AG04450 (cell line): ENCODE measurements around the gene OVOL1. TPM values are rescaled to one million over a fixed set of nuclear protein-coding genes. Genes with fewer than 3 reads are reported as not detected.

ENCODE experiments used
- CTCF ChIA-PET: fragments of 300-600, 350-600 bp; formaldehyde crosslinking; extraction: SDS; loops from one replicate; lab custom pipeline; 2022; ENCODE audit warnings: antibody characterized with exemption, inconsistent platforms; lab: Charles Lee
- POLR2A ChIA-PET: fragments of 350-600 bp; formaldehyde crosslinking; extraction: SDS; loops from one replicate; lab custom pipeline; 2021; ENCODE audit warnings: antibody characterized with exemption, inconsistent platforms; lab: Yijun Ruan, JAX
- DNase-seq: peaks from one replicate; pipeline ENCODE4 v3.0.0-alpha.2; 2011; ENCODE audit warnings: low read depth, low spot score
- H3K27ac ChIP-seq: one replicate; pipeline ENCODE4 v1.5.1; 2012; ENCODE audit warnings: low read depth, low read length, control low read depth
- H3K27me3 ChIP-seq: one replicate; pipeline ENCODE4 v1.6.0; 2012; ENCODE audit warnings: low read length; ENCODE audit not compliant: control insufficient read depth, insufficient read depth
- H3K4me3 ChIP-seq: 2 replicates; pipeline ENCODE4 v1.5.1; 2011; ENCODE audit warnings: mild to moderate bottlenecking, low read depth, low read length, control low read depth
- H3K9me3 ChIP-seq: 2 replicates; pipeline ENCODE4 v1.5.1; 2012; ENCODE audit warnings: low read length; ENCODE audit not compliant: control insufficient read depth, insufficient read depth
- polyA plus RNA-seq: library from polyadenylated mRNA; depleted of rRNA; stranded (reverse); fragments of >200 nt; gene quantifications from 2 replicates; pipeline ENCODE4 v1.2.3, GENCODE V29; 2011
- TF ChIP-seq, protein P1 (sequence below): IDR thresholded peaks from 2 replicates; pipeline ENCODE4 v1.5.1; 2011; ENCODE audit warnings: low read depth, low read length, control low read depth, inconsistent platforms

The OVOL1 gene
- polyA plus RNA-seq, 1 experiment: not detected

DNA sequence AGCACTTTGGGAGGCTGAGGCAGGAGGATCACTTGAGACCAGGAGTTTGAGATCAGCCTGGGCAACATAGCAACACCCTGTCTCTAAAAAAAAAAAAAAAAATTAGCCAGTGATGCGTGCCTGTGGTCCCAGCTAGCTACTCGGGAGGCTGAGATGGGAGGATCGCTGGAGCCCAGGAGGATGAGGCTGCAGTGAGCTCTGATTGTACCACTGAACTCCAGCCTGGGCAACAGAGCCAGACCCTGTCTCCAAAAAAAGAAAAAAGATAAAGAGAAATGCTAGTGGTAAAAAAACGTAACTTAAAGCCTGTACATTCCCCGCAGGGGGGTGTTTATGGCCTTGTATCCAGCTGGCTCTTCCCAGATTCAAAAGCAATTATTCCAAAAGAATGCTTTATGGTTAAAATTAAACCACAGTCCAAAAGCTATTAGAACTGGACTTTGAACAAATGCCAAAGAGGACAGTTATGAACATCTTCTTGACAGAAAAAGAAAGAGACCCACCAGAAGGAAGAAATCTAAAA lies 30.5 kb downstream of the OVOL1 start:
- Histone ChIP-seq H3K27ac (no peak overlapping the region), H3K27me3 (peaks cover 20% of the 10 kb centered on the region), H3K4me3 (peak overlapping the region; percentile 77), H3K9me3 (no peaks in the 10 kb centered on the region)
- CTCF ChIA-PET: interaction anchor here (0.5 to 4.9 kb wide), 29 partner anchors 10 to 343 kb away, joined by 3 to 59 read pairs (median 5); partner anchors contain the start of genes AP5B1, KAT5 and RNASEH2C
- POLR2A ChIA-PET: interaction anchor here (0.9 to 1.6 kb wide), 2 partner anchors 37 to 106 kb away, joined by 3 to 4 read pairs; no protein-coding TSS in a partner anchor
- DNase-seq: no peak
- TF ChIP-seq, protein P1, sequence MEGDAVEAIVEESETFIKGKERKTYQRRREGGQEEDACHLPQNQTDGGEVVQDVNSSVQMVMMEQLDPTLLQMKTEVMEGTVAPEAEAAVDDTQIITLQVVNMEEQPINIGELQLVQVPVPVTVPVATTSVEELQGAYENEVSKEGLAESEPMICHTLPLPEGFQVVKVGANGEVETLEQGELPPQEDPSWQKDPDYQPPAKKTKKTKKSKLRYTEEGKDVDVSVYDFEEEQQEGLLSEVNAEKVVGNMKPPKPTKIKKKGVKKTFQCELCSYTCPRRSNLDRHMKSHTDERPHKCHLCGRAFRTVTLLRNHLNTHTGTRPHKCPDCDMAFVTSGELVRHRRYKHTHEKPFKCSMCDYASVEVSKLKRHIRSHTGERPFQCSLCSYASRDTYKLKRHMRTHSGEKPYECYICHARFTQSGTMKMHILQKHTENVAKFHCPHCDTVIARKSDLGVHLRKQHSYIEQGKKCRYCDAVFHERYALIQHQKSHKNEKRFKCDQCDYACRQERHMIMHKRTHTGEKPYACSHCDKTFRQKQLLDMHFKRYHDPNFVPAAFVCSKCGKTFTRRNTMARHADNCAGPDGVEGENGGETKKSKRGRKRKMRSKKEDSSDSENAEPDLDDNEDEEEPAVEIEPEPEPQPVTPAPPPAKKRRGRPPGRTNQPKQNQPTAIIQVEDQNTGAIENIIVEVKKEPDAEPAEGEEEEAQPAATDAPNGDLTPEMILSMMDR: no peak

DNA sequence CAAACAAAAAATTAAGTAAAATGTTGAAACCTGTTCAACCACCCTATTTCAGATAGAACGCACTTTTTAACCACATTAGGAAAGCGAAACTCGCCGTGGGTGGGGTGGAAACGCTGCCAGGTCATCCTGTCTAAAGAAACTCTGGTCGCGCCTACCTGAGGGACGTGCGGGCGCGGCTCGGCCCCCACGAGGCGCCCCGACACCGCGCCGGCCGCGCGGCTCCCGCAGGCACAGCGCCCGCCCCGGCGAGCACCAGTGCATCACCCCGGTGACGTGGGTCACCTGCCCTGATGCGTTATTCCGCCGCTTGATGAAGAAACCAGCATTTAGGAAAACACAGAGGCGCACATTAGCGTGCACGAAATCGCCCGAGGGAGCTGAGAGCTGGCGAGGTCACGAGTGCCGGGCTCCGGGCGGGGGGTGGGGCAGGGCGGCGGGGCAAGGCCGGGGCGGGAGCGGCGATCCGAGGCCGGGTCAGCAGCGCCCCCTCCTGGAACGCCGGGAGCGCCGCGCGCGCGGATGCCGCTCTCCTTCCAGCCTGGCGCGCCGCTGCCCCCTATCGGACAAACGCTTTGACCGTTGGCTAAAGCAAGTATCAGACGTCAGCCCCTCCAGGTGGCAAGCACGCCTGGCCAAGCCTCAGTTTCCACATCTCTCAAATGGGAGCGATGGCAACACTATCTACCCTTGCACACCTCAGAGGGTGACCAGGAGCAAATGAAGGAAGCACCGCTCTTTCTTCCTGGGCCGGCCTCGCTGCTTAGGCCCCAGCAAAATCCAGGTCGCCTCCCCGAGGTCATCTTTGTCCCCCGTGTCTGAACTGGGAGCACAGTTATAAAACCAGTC lies 31.2 kb downstream of the OVOL1 start:
- Histone ChIP-seq H3K27ac (no peak overlapping the region), H3K27me3 (peaks cover 14% of the 10 kb centered on the region), H3K4me3 (peak overlapping the region; percentile 77), H3K9me3 (no peaks in the 10 kb centered on the region)
- ChIA-PET POLR2A (interaction anchor here (0.9 to 1.6 kb wide), 2 partner anchors 38 to 107 kb away, joined by 3 to 4 read pairs; no protein-coding TSS in a partner anchor), CTCF (interaction anchor here (0.5 to 4.9 kb wide), 38 partner anchors 9 to 342 kb away, joined by 3 to 59 read pairs (median 4); partner anchors contain the start of genes AP5B1, KAT5, PCNX3 and RNASEH2C)
- peak; percentile 55 for DNase-seq
- TF ChIP-seq, protein P1: peak; percentile 93

DNA sequence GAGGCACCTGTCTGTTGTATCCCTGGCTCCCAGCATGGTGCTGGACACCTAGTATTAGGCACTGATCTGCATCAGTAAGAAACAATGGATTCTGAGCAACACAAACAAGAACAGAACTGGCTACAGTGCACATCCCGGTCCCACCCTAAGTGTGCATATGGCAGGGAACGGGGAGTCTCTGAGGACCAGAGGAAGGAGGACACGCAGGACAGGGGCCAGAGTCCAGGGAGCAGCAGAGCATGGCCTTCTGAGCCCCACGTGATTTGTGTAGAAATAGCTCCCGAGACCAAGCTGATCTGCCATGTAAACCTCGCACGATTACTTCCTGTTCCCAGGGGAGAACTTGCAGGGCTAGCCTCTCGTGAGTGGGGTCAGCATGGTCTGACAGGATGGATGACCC lies 34.2 kb downstream of the OVOL1 start:
- CTCF ChIA-PET: no interaction called here

DNA sequence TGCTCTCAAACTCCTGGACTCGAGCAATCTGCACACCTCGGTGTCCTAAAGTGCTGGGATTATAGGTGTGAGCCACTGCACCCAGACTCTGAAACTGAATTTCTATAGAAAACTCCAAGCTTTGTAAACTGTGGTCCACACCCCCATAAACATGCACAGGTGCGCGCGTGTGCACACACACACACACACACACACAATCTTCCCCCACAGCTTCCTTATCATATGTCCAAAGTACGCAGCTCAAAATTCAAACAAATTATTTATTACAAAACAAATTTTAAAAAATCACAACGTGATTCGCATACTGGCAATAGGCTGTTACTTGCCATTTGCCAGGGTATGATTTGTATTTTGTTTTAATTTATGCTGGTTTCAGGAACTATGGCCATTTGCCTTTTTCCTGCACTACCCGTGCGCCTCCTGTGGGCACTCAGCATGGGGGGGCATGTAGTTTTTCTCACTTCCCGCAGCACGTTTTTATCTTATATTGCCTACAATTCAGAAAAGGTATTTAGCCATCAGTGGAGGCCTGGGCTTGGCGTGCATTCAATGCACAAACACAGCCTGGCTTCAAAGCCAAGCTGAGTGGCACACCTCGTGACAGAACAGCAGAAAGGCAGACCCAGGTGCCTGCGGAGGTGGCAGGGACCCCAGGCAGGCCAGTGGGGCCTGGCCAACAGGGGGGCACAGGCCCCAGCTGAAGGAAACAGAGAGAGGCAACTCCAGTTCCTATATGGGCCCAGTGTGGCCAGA lies 36.1 kb downstream of the OVOL1 start:
- POLR2A ChIA-PET: interaction anchor here (0.6 kb wide), 1 partner anchor 206 kb away, joined by 9 read pairs; no protein-coding TSS in a partner anchor
- TF ChIP-seq, protein P1: no peak
- H3K9me3 ChIP-seq: no peaks in the 10 kb centered on the region
- H3K27me3 ChIP-seq: peaks cover 11% of the 10 kb centered on the region
- H3K27ac ChIP-seq: no peak overlapping the region
- H3K4me3 ChIP-seq: no peak overlapping the region
- DNase-seq: no peak
- CTCF ChIA-PET: interaction anchor here (0.8 to 0.9 kb wide), 2 partner anchors 65 to 112 kb away, joined by 3 to 5 read pairs; partner anchors contain the start of gene FIBP

More for the DNA sequence above, 34.2 kb downstream of the OVOL1 start:
- Histone ChIP-seq H3K4me3 (no peak overlapping the region), H3K27me3 (peaks cover 9% of the 10 kb centered on the region), H3K27ac (no peak overlapping the region), H3K9me3 (no peaks in the 10 kb centered on the region)
- TF ChIP-seq, protein P1: no peak
- DNase-seq: no peak
- POLR2A ChIA-PET: interaction anchor here (0.7 kb wide), 1 partner anchor 228 kb away, joined by 17 read pairs; no protein-coding TSS in a partner anchor
